ENCODE results near the gene TTC3. TPM values are rescaled to one million over a fixed set of nuclear protein-coding genes. Genes with fewer than 3 reads are reported as not detected.

The TTC3 gene
- total RNA-seq, 4 donors from 2014 or later, result 96.5 to 195 (median 122) TPM

GRCh38 chr21:37146320-37147235 lies 73.5 kb downstream of the TTC3 start:
- peaks cover 59% of the 10 kb centered on the region for H3K36me3 ChIP-seq

GRCh38 chr21:37149411-37149810 lies 76.4 kb downstream of the TTC3 start:
- TF ChIP-seq EP300 (IDR thresholded peaks at IDR 0.05) (no peak), CTCF (IDR thresholded peaks at IDR 0.05) (no peak), POLR2A (IDR thresholded peaks at IDR 0.05) (no peak), POLR2AphosphoS5 (IDR thresholded peaks at IDR 0.05) (no peak)
- H3K27ac ChIP-seq, result no peak overlapping the region
- DNase-seq (ENCODE audit: low spot score in 2 of 2), result no peak
- H3K4me1 ChIP-seq, result no peaks in the 10 kb centered on the region
- no peaks in the 10 kb centered on the region for H3K27me3 ChIP-seq
- H3K36me3 ChIP-seq, result peaks cover 67% of the 10 kb centered on the region
- H3K9me3 ChIP-seq, result no peaks in the 10 kb centered on the region
- no peak overlapping the region for H3K4me3 ChIP-seq

More at GRCh38 chr21:37146320-37147235, 73.5 kb downstream of the TTC3 start:
- no peak overlapping the region for H3K27ac ChIP-seq
- TF ChIP-seq POLR2AphosphoS5 (IDR thresholded peaks at IDR 0.05) (no peak), EP300 (IDR thresholded peaks at IDR 0.05) (no peak), POLR2A (IDR thresholded peaks at IDR 0.05) (no peak), CTCF (IDR thresholded peaks at IDR 0.05) (no peak)
- no peak overlapping the region for H3K4me3 ChIP-seq
- no peaks in the 10 kb centered on the region for H3K4me1 ChIP-seq
- 73% methylated on average over 8 of the region's 8 CpGs for WGBS
- H3K27me3 ChIP-seq, result no peaks in the 10 kb centered on the region
- DNase-seq (ENCODE audit: low spot score in 2 of 2), result no peak
- no peaks in the 10 kb centered on the region for H3K9me3 ChIP-seq

GRCh38 chr21:37153196-37153934 lies 80.3 kb downstream of the TTC3 start:
- Histone ChIP-seq H3K9me3 (no peaks in the 10 kb centered on the region), H3K27ac (no peak overlapping the region), H3K27me3 (no peaks in the 10 kb centered on the region), H3K4me1 (no peaks in the 10 kb centered on the region), H3K4me3 (no peak overlapping the region), H3K36me3 (peaks cover 51% of the 10 kb centered on the region)
- DNase-seq (ENCODE audit: low spot score in 2 of 2), result no peak
- 78% methylated on average over 4 of the region's 4 CpGs for WGBS
- TF ChIP-seq POLR2AphosphoS5 (IDR thresholded peaks at IDR 0.05) (no peak), EP300 (IDR thresholded peaks at IDR 0.05) (no peak), CTCF (IDR thresholded peaks at IDR 0.05) (no peak), POLR2A (IDR thresholded peaks at IDR 0.05) (no peak)

- WGBS, result 80% methylated on average over 9 of the region's 9 CpGs
- no peak for DNase-seq (ENCODE audit: low spot score in 2 of 2)
- TF ChIP-seq EP300 (IDR thresholded peaks at IDR 0.05), result no peak
- no peak for TF ChIP-seq POLR2AphosphoS5 (IDR thresholded peaks at IDR 0.05)
- no peak for TF ChIP-seq POLR2A (IDR thresholded peaks at IDR 0.05)
- TF ChIP-seq CTCF (IDR thresholded peaks at IDR 0.05), result no peak
- Histone ChIP-seq H3K9me3 (no peaks in the 10 kb centered on the region), H3K36me3 (peaks cover 51% of the 10 kb centered on the region), H3K4me1 (no peaks in the 10 kb centered on the region), H3K4me3 (no peak overlapping the region), H3K27me3 (no peaks in the 10 kb centered on the region), H3K27ac (no peak overlapping the region)
Measured at GRCh38 chr21:37153935-37154350, 80.9 kb downstream of the TTC3 start.

GRCh38 chr21:37155186-37155585 lies 82.1 kb downstream of the TTC3 start:
- DNase-seq (ENCODE audit: low spot score in 2 of 2), result no peak
- no peaks in the 10 kb centered on the region for H3K27me3 ChIP-seq
- no peak overlapping the region for H3K27ac ChIP-seq
- peaks cover 53% of the 10 kb centered on the region for H3K36me3 ChIP-seq
- H3K4me1 ChIP-seq, result no peaks in the 10 kb centered on the region
- no peak overlapping the region for H3K4me3 ChIP-seq
- H3K9me3 ChIP-seq, result no peaks in the 10 kb centered on the region
- 70% methylated on average over 3 of the region's 3 CpGs for WGBS
- TF ChIP-seq POLR2A (IDR thresholded peaks at IDR 0.05) (no peak), CTCF (IDR thresholded peaks at IDR 0.05) (no peak)
